Stomach (tissue), 9 donors: ENCODE results near the gene POLH. TPM values are rescaled to one million over a fixed set of nuclear protein-coding genes. Genes with fewer than 3 reads are reported as not detected.
A peak's percentile ranks its signal among the peaks of the same experiment; 100 is the strongest.
"Not testable (repeated sequence)": the region's sequence is repeated elsewhere in the genome, so short reads cannot be mapped to it uniquely, and the experiment has no call there.

Experiments
- DNase-seq, 2 donors: peaks; one replicate each; pipeline versions ENCODE4 v3.0.0 to v3.0.0-alpha.2; 2013 to 2019
- H3K27ac ChIP-seq, 5 donors: fragments of 200-600 bp in 4 of 5; sonication (generic) in 4 of 5; one replicate each; pipeline ENCODE4 v1.5.1; 2013 to 2019; ENCODE audit warnings: mild to moderate bottlenecking in 1 of 5, moderate library complexity in 1 of 5
- H3K27me3 ChIP-seq, 3 donors: fragments of 200-600 bp; sonication (generic); one replicate each; pipeline ENCODE4 v1.5.1; 2017 to 2019; ENCODE audit warnings: mixed run types in 1 of 3
- H3K36me3 ChIP-seq, 4 donors: fragments of 200-600 bp; sonication (generic); 1 replicate in 3 of 4; 2 replicates in 1 of 4; pipeline ENCODE4 v1.5.1; 2016 to 2019
- H3K4me1 ChIP-seq, 4 donors: fragments of 200-600 bp; sonication (generic); one replicate each; pipeline ENCODE4 v1.5.1; 2016 to 2019
- H3K4me3 ChIP-seq, 4 donors: fragments of 200-600 bp; sonication (generic) in 3 of 4; one replicate each; pipeline ENCODE4 v1.5.1; 2016 to 2019; ENCODE audit warnings: mild to moderate bottlenecking in 1 of 4
- H3K9me3 ChIP-seq, 4 donors: fragments of 200-600 bp; sonication (generic); one replicate each; pipeline ENCODE4 v1.5.1; 2016 to 2019
- CTCF ChIP-seq, 7 experiments: fragments of 450-650 bp in 4 of 7; fragments of 200-600 bp in 3 of 7; sonication (generic) in 3 of 7; IDR thresholded peaks; one replicate each; pipeline ENCODE4 v1.5.1; 2016 to 2019; ENCODE audit warnings: antibody characterized with exemption in 7 of 7, control low read depth in 2 of 7, mild to moderate bottlenecking in 1 of 7
- EP300 ChIP-seq: sonication (generic); formaldehyde crosslinking; IDR thresholded peaks from one replicate; pipeline ENCODE4 v1.6.1; 2017; ENCODE audit warnings: antibody characterized with exemption
- POLR2A ChIP-seq, 4 donors: fragments of 450-650 bp; IDR thresholded peaks; one replicate each; pipeline ENCODE4 v1.6.1; 2016; ENCODE audit warnings: antibody characterized with exemption in 4 of 4, control low read depth in 2 of 4, mild to moderate bottlenecking in 1 of 4, moderate library complexity in 1 of 4
- POLR2AphosphoS5 ChIP-seq, 3 donors: sonication (generic); formaldehyde crosslinking; IDR thresholded peaks; one replicate each; pipeline ENCODE4 v1.6.1; 2016; ENCODE audit warnings: antibody characterized with exemption in 3 of 3
- WGBS, 5 donors: extraction: QIAGEN DNeasy Blood & Tissue Kit in 3 of 5; methylation state at CpG; one replicate each; pipeline versions ENCODE4 v1.1.5 to v1.1.7; 2013 to 2018; 5-methylcytosine and 5-hydroxymethylcytosine counted together
- intact Hi-C: fragments of 100-400 bp; cut with DNase I; formaldehyde crosslinking; loops from one replicate; pipeline ENCODE4 v1.15.1; 2023; ENCODE audit warnings: low total_unique reads
- polyA plus RNA-seq, 3 donors: library from polyadenylated mRNA; stranded (reverse); fragments of 200-250 nt; gene quantifications; one replicate each; pipeline ENCODE4 v1.2.3, GENCODE V29; 2013
- total RNA-seq, 5 donors: library from RNA; depleted of rRNA; stranded (reverse); fragments of >200 nt; gene quantifications; one replicate each; pipeline versions ENCODE4 v1.1.0 to v1.2.3, GENCODE V29; 2014 to 2016
- donor health status: healthy with polysubstance abuse.
- donor health status: Bipolar disorder and iron deficiency.
- donor health status: healthy.

The POLH gene
- total and polyA plus RNA-seq, 8 donors, result 1.8 to 47.8 (median 6.8) TPM

- intact Hi-C loops, result no loop called here
- peak in 1 of 4 donors; percentile 49 for TF ChIP-seq POLR2A (IDR thresholded peaks at IDR 0.05)
- no peak for TF ChIP-seq EP300
- peak; percentile 92 to 96 (median 94) for TF ChIP-seq POLR2AphosphoS5 (IDR thresholded peaks at IDR 0.05)
- TF ChIP-seq CTCF (IDR thresholded peaks at IDR 0.05), result no peak
- H3K27ac ChIP-seq, result peak overlapping the region; percentile 96 to 99 (median 98)
- H3K27me3 ChIP-seq, result no peaks in the 10 kb centered on the region
- WGBS, 5 donors, result 0 to 2% (median 0%) methylated on average over 31 to 41 of the region's 41 CpGs
- H3K9me3 ChIP-seq, result no peaks in the 10 kb centered on the region
- DNase-seq, result peak; percentile 97 to 99
- H3K4me1 ChIP-seq, result peaks cover 22 to 44% (median 34%) of the 10 kb centered on the region in 4 donors
- peak overlapping the region; percentile 60 to 96 (median 83) for H3K4me3 ChIP-seq
- H3K36me3 ChIP-seq, result peaks cover 13 to 20% (median 16%) of the 10 kb centered on the region in 4 donors
These were observed 53.7 kb downstream of the POLH start for GRCh38 chr6:43629505-43630300.

GRCh38 chr6:43630980-43631619 is 55.1 kb downstream of the POLH start:
- H3K36me3 ChIP-seq, result peaks cover 1 to 6% (median 3%) of the 10 kb centered on the region in 4 donors
- intact Hi-C loops, result no loop called here
- no peaks in the 10 kb centered on the region for H3K27me3 ChIP-seq
- H3K27ac ChIP-seq, result peak overlapping the region in 3 of 5 donors; percentile 96 to 99 (median 98)
- TF ChIP-seq POLR2A (IDR thresholded peaks at IDR 0.05) (no peak), POLR2AphosphoS5 (IDR thresholded peaks at IDR 0.05) (no peak), CTCF (IDR thresholded peaks at IDR 0.05) (no peak), EP300 (no peak)
- WGBS, 5 donors, result 74 to 100% (median 82%) methylated on average over 1 of the region's 1 CpG
- no peaks in the 10 kb centered on the region for H3K9me3 ChIP-seq
- no peak overlapping the region for H3K4me3 ChIP-seq
- DNase-seq, result no peak
- peaks cover 22 to 46% (median 37%) of the 10 kb centered on the region in 4 donors for H3K4me1 ChIP-seq

- 85 to 92% (median 90%) methylated on average over 7 of the region's 7 CpGs for WGBS, 5 donors
- H3K4me3 ChIP-seq, DNase-seq, intact Hi-C loops, H3K36me3 ChIP-seq, H3K27me3 ChIP-seq, H3K27ac ChIP-seq, H3K9me3 ChIP-seq: not testable (repeated sequence)
- peaks cover 26 to 45% (median 39%) of the 10 kb centered on the region in 4 donors for H3K4me1 ChIP-seq
These were observed 57.0 kb downstream of the POLH start for GRCh38 chr6:43633002-43633401.

- intact Hi-C loops, result no loop called here
These were observed 58.8 kb downstream of the POLH start for GRCh38 chr6:43634702-43635303.

More at GRCh38 chr6:43634702-43635303, 58.8 kb downstream of the POLH start:
- no peak for DNase-seq
- peaks cover 7 to 28% (median 24%) of the 10 kb centered on the region in 4 donors for H3K36me3 ChIP-seq
- H3K27me3 ChIP-seq, result no peaks in the 10 kb centered on the region
- H3K4me3 ChIP-seq, result peak overlapping the region in 1 of 4 donors; percentile 71
- H3K9me3 ChIP-seq, result no peaks in the 10 kb centered on the region
- H3K4me1 ChIP-seq, result peaks cover 33 to 57% (median 50%) of the 10 kb centered on the region in 4 donors
- 64 to 73% (median 68%) methylated on average over 9 of the region's 9 CpGs for WGBS, 5 donors
- no peak for TF ChIP-seq POLR2AphosphoS5 (IDR thresholded peaks at IDR 0.05)
- no peak for TF ChIP-seq EP300
- TF ChIP-seq POLR2A (IDR thresholded peaks at IDR 0.05), result no peak
- TF ChIP-seq CTCF (IDR thresholded peaks at IDR 0.05), result no peak
- peak overlapping the region in 4 of 5 donors; percentile 88 to 93 (median 89) for H3K27ac ChIP-seq
